Stimulated activated CD8-positive, alpha-beta memory T cell treated with anti-CD3 and anti-CD28 coated beads, Interleukin-2, amount 100 ng/mL, for 1 hour (primary cell): ENCODE data around the gene DCHS2.

Experiments
- DNase-seq, 2 donors: peaks; one replicate each; pipeline ENCODE4 v3.0.0-alpha.2; 2020; ENCODE audit warnings: low read depth in 2 of 2

DCHS2 gene

GRCh38 chr4:154390324-154390723 lies 101.3 kb downstream of the DCHS2 start:
- DNase-seq, result no peak

- no peak for DNase-seq
Measured at GRCh38 chr4:154389148-154389547, 102.5 kb downstream of the DCHS2 start.

- DNase-seq, result no peak
Measured at GRCh38 chr4:154384012-154384411, 107.6 kb downstream of the DCHS2 start.

GRCh38 chr4:154376486-154376885 lies 115.1 kb downstream of the DCHS2 start:
- DNase-seq, result no peak

GRCh38 chr4:154368060-154368459 lies 123.5 kb downstream of the DCHS2 start:
- no peak for DNase-seq

- DNase-seq, result no peak
Measured at GRCh38 chr4:154367659-154368058, 123.9 kb downstream of the DCHS2 start.

- no peak for DNase-seq
Measured at GRCh38 chr4:154366956-154367355, 124.6 kb downstream of the DCHS2 start.

GRCh38 chr4:154364066-154364845 lies 127.3 kb downstream of the DCHS2 start:
- DNase-seq, result no peak

GRCh38 chr4:154361450-154361849 lies 130.1 kb downstream of the DCHS2 start:
- no peak for DNase-seq

GRCh38 chr4:154360491-154360890 lies 131.1 kb downstream of the DCHS2 start:
- no peak for DNase-seq

GRCh38 chr4:154354883-154355282 lies 136.7 kb downstream of the DCHS2 start:
- DNase-seq, result no peak

GRCh38 chr4:154349829-154350228 lies 141.8 kb downstream of the DCHS2 start:
- DNase-seq, result no peak

- no peak for DNase-seq
Measured at GRCh38 chr4:154348657-154349056, 142.9 kb downstream of the DCHS2 start.

- DNase-seq, result no peak
Measured at GRCh38 chr4:154345359-154345758, 146.2 kb downstream of the DCHS2 start.

- DNase-seq, result no peak
Measured at GRCh38 chr4:154344686-154345085, 146.9 kb downstream of the DCHS2 start.

GRCh38 chr4:154343651-154344050 lies 147.9 kb downstream of the DCHS2 start:
- no peak for DNase-seq

- DNase-seq, result no peak
Measured at GRCh38 chr4:154341448-154341847, 150.2 kb downstream of the DCHS2 start.

GRCh38 chr4:154335588-154335987 lies 156.0 kb downstream of the DCHS2 start:
- no peak for DNase-seq

- DNase-seq, result peak; percentile 1 to 4
Measured at GRCh38 chr4:154332681-154333421, 158.7 kb downstream of the DCHS2 start.

- no peak for DNase-seq
Measured at GRCh38 chr4:154329939-154330338, 161.7 kb downstream of the DCHS2 start.

- DNase-seq, result no peak
Measured at GRCh38 chr4:154329268-154329868, 162.2 kb downstream of the DCHS2 start.

- DNase-seq, result no peak
Measured at GRCh38 chr4:154328030-154328429, 163.6 kb downstream of the DCHS2 start.

GRCh38 chr4:154320521-154320920 lies 171.1 kb downstream of the DCHS2 start:
- no peak for DNase-seq
